ENCODE results near the gene MDK.
A peak's percentile ranks its signal among the peaks of the same experiment; 100 is the strongest.

MDK gene

GRCh38 chr11:46361283-46362155 is 19.9 kb upstream of the MDK start:
- Histone ChIP-seq H3K9ac (peak overlapping the region; percentile 77 to 85 (median 81)), H3K27me3 (no peaks in the 10 kb centered on the region), H3K27ac (peak overlapping the region; percentile 64 to 92 (median 88)), H3K4me1 (peaks cover 67 to 96% (median 79%) of the 10 kb centered on the region in 10 experiments), H3K36me3 (peaks cover 3 to 57% (median 22%) of the 10 kb centered on the region in 11 experiments; a peak in 17 of 22 replicates), H3K9me3 (replicated peaks in 1 of 11) (no peaks in the 10 kb centered on the region), H4K20me1 (peaks cover 61 to 100% (median 90%) of the 10 kb centered on the region in 11 experiments), H3K4me2 (peak overlapping the region; percentile 95 to 100 (median 98)), H3K4me3 (peak overlapping the region; percentile 55 to 70 (median 62))
- TF ChIP-seq Cebpa-rat (IDR thresholded peaks at IDR 0.05): no peak

DNA sequence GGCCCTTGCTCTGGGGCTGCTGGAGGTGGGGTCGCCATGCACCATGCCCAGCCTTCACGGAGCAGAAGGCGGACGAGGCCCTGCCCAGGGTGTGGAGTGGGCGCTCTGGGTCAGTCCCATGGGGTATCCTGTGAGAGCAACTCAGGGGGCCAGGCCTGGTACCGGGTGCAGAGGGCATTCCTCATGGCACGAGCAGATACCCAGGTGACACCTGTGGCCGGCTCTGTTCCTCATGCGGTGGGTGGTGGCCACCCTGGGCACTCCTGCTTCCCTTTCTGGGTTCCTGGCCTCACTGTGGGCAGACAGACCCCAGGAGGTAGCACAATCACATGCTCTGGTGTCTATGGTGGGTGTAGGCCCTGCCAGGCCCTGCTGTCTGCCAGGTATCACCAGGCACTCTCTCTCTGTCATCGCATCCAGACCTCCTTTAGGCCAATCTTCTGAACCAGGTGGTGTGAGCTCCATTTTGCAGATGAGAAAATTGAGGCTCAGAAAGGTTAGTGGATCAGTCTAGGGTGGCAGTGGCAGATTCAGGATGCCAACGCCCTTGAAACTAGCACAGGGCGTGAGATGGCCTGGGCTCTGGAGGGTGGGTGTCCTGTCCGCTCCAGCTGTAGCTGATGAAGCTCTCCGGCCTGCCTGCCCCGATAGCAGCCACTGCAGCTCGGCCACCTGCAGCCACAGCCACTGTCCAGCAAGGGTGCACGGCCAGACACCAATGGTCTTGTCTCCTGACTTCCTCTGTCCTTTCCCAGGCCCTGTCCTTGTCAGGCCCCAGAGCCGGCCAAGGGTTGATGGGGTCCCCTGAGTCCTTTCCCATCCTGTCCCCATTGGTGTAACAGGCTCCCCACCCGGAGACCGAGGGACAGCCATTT is 19.1 kb upstream of the MDK start:
- H3K4me1 ChIP-seq: peaks cover 72 to 96% (median 78%) of the 10 kb centered on the region in 10 experiments
- peak overlapping the region; percentile 64 to 92 (median 88) for H3K27ac ChIP-seq
- H3K36me3 ChIP-seq: peaks cover 5 to 56% (median 18%) of the 10 kb centered on the region in 11 experiments; a peak in 17 of 22 replicates
- peaks cover 63 to 100% (median 90%) of the 10 kb centered on the region in 11 experiments for H4K20me1 ChIP-seq
- peak overlapping the region; percentile 95 to 100 (median 98) for H3K4me2 ChIP-seq
- no peaks in the 10 kb centered on the region for H3K9me3 ChIP-seq (replicated peaks in 1 of 11)
- H3K4me3 ChIP-seq: peak overlapping the region; percentile 55 to 70 (median 62)
- H3K9ac ChIP-seq: peak overlapping the region; percentile 77 to 85 (median 81)
- no peak for TF ChIP-seq Cebpa-rat (IDR thresholded peaks at IDR 0.05)
- no peaks in the 10 kb centered on the region for H3K27me3 ChIP-seq

DNA sequence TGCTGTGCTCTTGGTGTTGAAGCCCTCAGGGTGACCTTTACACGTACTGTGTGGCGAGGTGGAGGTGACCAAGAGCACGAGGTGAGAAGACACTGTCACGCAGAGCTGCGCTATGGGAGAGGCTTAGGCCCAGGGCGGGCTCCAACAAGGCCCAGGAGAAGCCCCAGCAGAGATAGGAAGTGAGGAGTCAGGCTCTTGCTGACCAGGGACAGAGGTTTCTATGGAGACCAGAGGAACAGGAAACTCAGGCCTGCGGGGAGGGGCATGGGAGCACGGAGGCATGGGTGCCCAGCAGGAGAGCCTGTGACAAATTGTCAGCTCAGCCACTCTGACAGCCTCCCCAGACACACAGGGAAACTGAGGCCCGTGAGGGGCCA is 18.4 kb upstream of the MDK start:
- H3K9ac ChIP-seq: peak overlapping the region; percentile 77 to 85 (median 81); a peak in 21 of 22 replicates
- peaks cover 61 to 100% (median 88%) of the 10 kb centered on the region in 11 experiments for H4K20me1 ChIP-seq
- no peak for TF ChIP-seq Cebpa-rat (IDR thresholded peaks at IDR 0.05)
- H3K9me3 ChIP-seq (replicated peaks in 1 of 11): no peaks in the 10 kb centered on the region
- H3K27ac ChIP-seq: peak overlapping the region; percentile 64 to 92 (median 88)
- H3K4me3 ChIP-seq: peak overlapping the region in 9 of 10 experiments; percentile 55 to 70 (median 62); a peak in 12 of 20 replicates
- peak overlapping the region; percentile 95 to 100 (median 98) for H3K4me2 ChIP-seq
- H3K4me1 ChIP-seq: peaks cover 73 to 94% (median 77%) of the 10 kb centered on the region in 10 experiments
- no peaks in the 10 kb centered on the region for H3K27me3 ChIP-seq
- H3K36me3 ChIP-seq: peaks cover 7 to 56% (median 22%) of the 10 kb centered on the region in 11 experiments; a peak in 20 of 22 replicates

- TF ChIP-seq Cebpa-rat (IDR thresholded peaks at IDR 0.05): no peak
- Histone ChIP-seq H3K27ac (peak overlapping the region; percentile 26 to 92 (median 88); a peak in 19 of 22 replicates), H4K20me1 (peaks cover 65 to 100% (median 89%) of the 10 kb centered on the region in 11 experiments), H3K4me3 (peak overlapping the region in 4 of 10 experiments; percentile 58 to 70 (median 62); a peak in 4 of 20 replicates), H3K9me3 (replicated peaks in 1 of 11) (no peaks in the 10 kb centered on the region), H3K27me3 (no peaks in the 10 kb centered on the region), H3K9ac (peak overlapping the region; percentile 64 to 85 (median 81); a peak in 20 of 22 replicates), H3K4me2 (peak overlapping the region; percentile 95 to 100 (median 98)), H3K4me1 (peaks cover 74 to 96% (median 81%) of the 10 kb centered on the region in 10 experiments), H3K36me3 (peaks cover 13 to 61% (median 27%) of the 10 kb centered on the region in 11 experiments; a peak in 20 of 22 replicates)
Observed at GRCh38 chr11:46363455-46364005, 17.9 kb upstream of the MDK start.

- Histone ChIP-seq H3K4me2 (peak overlapping the region; percentile 95 to 100 (median 98); a peak in 20 of 22 replicates), H3K27me3 (no peaks in the 10 kb centered on the region), H3K4me3 (no peak overlapping the region), H3K27ac (peak overlapping the region in 9 of 11 experiments; percentile 1 to 92 (median 88); a peak in 11 of 22 replicates), H3K9me3 (replicated peaks in 1 of 11) (no peaks in the 10 kb centered on the region), H3K9ac (peak overlapping the region in 9 of 11 experiments; percentile 63 to 85 (median 80); a peak in 11 of 22 replicates), H3K36me3 (peaks cover 18 to 66% (median 32%) of the 10 kb centered on the region in 11 experiments; a peak in 20 of 22 replicates), H4K20me1 (peaks cover 69 to 100% (median 90%) of the 10 kb centered on the region in 11 experiments), H3K4me1 (peaks cover 73 to 90% (median 84%) of the 10 kb centered on the region in 10 experiments)
- no peak for TF ChIP-seq Cebpa-rat (IDR thresholded peaks at IDR 0.05)
Observed at GRCh38 chr11:46364056-46364455, 17.4 kb upstream of the MDK start.

DNA sequence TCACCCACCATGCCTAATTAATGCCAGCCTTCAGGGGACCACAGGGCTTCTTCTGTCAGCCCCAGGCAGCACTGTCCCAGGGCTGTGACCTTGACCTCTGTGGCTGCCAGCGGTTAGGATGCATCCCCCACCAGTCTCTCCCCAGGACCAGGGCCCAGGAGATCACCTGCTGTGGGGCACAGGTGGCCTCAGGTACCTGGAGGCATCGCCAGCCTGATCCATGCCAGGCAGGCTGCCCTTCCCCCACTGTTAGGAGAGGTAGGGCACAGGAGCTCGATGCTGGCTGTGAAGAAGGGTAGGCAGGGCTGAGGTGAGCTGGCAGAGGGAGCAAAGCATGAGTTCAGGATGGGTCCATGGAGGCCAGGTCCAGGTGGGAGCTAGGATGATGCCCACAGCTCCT is 16.7 kb upstream of the MDK start:
- Histone ChIP-seq H3K27ac (peak overlapping the region in 5 of 11 experiments; percentile 0 to 56 (median 33); a peak in 4 of 22 replicates), H4K20me1 (peaks cover 74 to 100% (median 91%) of the 10 kb centered on the region in 11 experiments), H3K36me3 (peaks cover 24 to 73% (median 40%) of the 10 kb centered on the region in 11 experiments), H3K4me1 (peaks cover 70 to 93% (median 88%) of the 10 kb centered on the region in 10 experiments), H3K9ac (peak overlapping the region in 10 of 11 experiments; percentile 2 to 85 (median 64); a peak in 12 of 22 replicates), H3K27me3 (no peaks in the 10 kb centered on the region), H3K4me2 (peak overlapping the region; percentile 95 to 100 (median 98); a peak in 20 of 22 replicates), H3K9me3 (replicated peaks in 1 of 11) (no peaks in the 10 kb centered on the region), H3K4me3 (no peak overlapping the region)
- no peak for TF ChIP-seq Cebpa-rat (IDR thresholded peaks at IDR 0.05)

- TF ChIP-seq Cebpa-rat (IDR thresholded peaks at IDR 0.05): no peak
- Histone ChIP-seq H3K9me3 (replicated peaks in 1 of 11) (no peaks in the 10 kb centered on the region), H3K9ac (peak overlapping the region in 9 of 11 experiments; percentile 2 to 85 (median 60); a peak in 12 of 22 replicates), H4K20me1 (peaks cover 78 to 98% (median 88%) of the 10 kb centered on the region in 11 experiments), H3K4me2 (peak overlapping the region; percentile 70 to 100 (median 97); a peak in 21 of 22 replicates), H3K4me3 (no peak overlapping the region), H3K27ac (peak overlapping the region in 6 of 11 experiments; percentile 2 to 56 (median 31); a peak in 4 of 22 replicates), H3K4me1 (peaks cover 58 to 83% (median 77%) of the 10 kb centered on the region in 10 experiments), H3K27me3 (no peaks in the 10 kb centered on the region), H3K36me3 (peaks cover 38 to 88% (median 54%) of the 10 kb centered on the region in 11 experiments)
Observed at GRCh38 chr11:46366260-46366659, 15.2 kb upstream of the MDK start.

Data from BLaER1 treated with 17β-estradiol and CSF1 and Interleukin-3, amounts not matched to agents 10 nM and 100 nM (cell line).